Choroid plexus epithelial cell (primary cell): ENCODE results near the gene ARID3B.

ENCODE experiments used
- DNase-seq: peaks from one replicate; pipeline ENCODE4 v3.0.0-alpha.2; 2010; ENCODE audit warnings: low read depth
- H3K4me3 ChIP-seq: 2 replicates; pipeline ENCODE4 v1.5.1; 2011; ENCODE audit warnings: low read depth, mild to moderate bottlenecking, control low read depth, low read length, moderate library complexity
- TF ChIP-seq, protein P1 (sequence below): conservative IDR thresholded peaks from 2 replicates; pipeline ENCODE4 v1.5.1; 2011; ENCODE audit warnings: low read depth, mild to moderate bottlenecking, control low read depth, inconsistent platforms, low read length, moderate library complexity

Gene ARID3B

GRCh38 chr15:74643665-74644204 is 102.7 kb downstream of the ARID3B start:
- no peak for DNase-seq
- no peak overlapping the region for H3K4me3 ChIP-seq
- TF ChIP-seq, protein P1, sequence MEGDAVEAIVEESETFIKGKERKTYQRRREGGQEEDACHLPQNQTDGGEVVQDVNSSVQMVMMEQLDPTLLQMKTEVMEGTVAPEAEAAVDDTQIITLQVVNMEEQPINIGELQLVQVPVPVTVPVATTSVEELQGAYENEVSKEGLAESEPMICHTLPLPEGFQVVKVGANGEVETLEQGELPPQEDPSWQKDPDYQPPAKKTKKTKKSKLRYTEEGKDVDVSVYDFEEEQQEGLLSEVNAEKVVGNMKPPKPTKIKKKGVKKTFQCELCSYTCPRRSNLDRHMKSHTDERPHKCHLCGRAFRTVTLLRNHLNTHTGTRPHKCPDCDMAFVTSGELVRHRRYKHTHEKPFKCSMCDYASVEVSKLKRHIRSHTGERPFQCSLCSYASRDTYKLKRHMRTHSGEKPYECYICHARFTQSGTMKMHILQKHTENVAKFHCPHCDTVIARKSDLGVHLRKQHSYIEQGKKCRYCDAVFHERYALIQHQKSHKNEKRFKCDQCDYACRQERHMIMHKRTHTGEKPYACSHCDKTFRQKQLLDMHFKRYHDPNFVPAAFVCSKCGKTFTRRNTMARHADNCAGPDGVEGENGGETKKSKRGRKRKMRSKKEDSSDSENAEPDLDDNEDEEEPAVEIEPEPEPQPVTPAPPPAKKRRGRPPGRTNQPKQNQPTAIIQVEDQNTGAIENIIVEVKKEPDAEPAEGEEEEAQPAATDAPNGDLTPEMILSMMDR = no peak

DNA sequence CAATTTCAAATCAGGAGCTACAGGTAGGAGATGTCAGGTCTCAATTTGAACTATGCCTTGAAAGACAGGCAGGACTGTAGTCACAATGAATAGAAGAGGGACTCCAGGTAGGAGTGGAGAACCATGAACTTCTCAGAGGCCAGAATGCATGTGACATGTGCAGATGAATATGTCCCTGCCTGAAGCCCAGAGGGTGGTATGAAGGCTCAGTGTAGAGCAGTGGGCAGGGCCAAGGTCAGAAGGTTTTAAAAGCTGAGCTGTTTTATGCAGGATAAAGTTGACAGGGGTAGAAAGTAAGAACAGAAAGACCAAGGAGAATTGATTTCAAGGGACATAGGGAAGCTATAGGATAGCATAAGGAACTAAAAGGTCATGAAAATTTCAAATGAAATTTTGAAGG is 105.5 kb downstream of the ARID3B start:
- no peak overlapping the region for H3K4me3 ChIP-seq
- TF ChIP-seq, protein P1 = no peak
- no peak for DNase-seq
